ENCODE results near the gene SLC4A4. TPM values are rescaled to one million over a fixed set of nuclear protein-coding genes. Genes with fewer than 3 reads are reported as not detected.

SLC4A4 gene
- total and polyA plus RNA-seq, 4 donors, result 3.2 to 78.6 (median 18.6) TPM

DNA sequence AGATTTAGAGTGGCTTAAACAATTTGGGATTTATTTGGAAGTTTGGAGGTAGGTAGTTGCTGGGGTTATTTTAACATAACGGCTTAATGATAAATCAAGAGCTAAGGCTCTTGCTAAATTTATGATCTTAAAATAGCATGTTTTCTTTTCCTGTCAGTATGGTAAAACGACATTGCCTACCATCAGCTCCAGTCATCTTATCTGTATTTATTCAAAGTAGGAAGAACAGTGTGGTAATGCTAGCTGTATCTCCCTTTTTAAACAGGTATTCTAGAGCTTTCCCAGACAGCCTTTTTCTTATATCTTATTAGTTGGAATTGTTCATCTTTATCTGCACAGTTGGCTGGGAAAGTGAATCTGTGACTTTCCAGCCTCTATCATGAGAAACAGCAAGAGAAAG is 110.2 kb downstream of the SLC4A4 start:
- TF ChIP-seq CTCF (IDR thresholded peaks at IDR 0.05; ENCODE audit: control extremely low read depth, extremely low read depth), result no peak
- whole genome bisulfite sequencing, 2 donors, result 27 to 39% methylated on average over 2 of the region's 2 CpGs
- no peak for ATAC-seq (ENCODE audit: insufficient read depth, low FRiP score)

DNA sequence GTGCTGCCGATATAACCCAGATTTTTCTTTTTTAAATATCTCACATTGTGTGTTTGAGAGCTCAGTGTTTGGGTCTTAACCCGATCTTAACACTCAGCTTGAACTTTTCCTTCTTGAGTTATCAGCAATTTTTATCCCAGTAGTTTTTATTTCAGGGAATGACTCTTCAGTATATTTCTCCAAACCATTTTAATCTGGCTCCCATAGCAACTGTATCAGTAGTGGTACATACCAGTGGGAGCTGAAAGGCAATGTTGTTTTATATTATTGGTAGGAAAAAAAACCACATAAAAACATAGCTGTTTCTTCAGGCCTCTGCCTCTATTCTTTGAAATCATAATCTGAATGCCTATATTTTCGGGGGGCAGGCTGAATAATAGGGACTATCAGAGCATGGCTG is 111.1 kb downstream of the SLC4A4 start:
- Histone ChIP-seq H3K4me3 (no peak overlapping the region), H3K36me3 (ENCODE audit: control insufficient read depth in 4 of 4, insufficient read depth in 4 of 4, low read length in 4 of 4) (peaks cover 0 to 14% (median 1%) of the 10 kb centered on the region in 4 donors), H3K27me3 (ENCODE audit: control insufficient read depth in 3 of 3, insufficient read depth in 3 of 3, low read length in 2 of 3) (no peaks in the 10 kb centered on the region), H3K4me1 (ENCODE audit: control insufficient read depth in 5 of 5, insufficient read depth in 5 of 5, low read length in 5 of 5) (peaks cover 0 to 49% (median 17%) of the 10 kb centered on the region in 5 donors), H3K9ac (ENCODE audit: insufficient read depth in 1 of 2, low read length in 2 of 2) (no peak overlapping the region), H3K9me3 (ENCODE audit: control insufficient read depth in 4 of 4, insufficient read depth in 3 of 4, low read length in 3 of 4) (no peaks in the 10 kb centered on the region), H3K27ac (ENCODE audit: low read depth in 1 of 2, low read length in 1 of 2) (peak overlapping the region in 1 of 2 donors; percentile 4)
- ATAC-seq (ENCODE audit: insufficient read depth, low FRiP score) (no peak), DNase-seq (peak in 1 of 3 donors; percentile 22)
- 56 to 58% methylated on average over 3 of the region's 3 CpGs for WGBS, 2 donors
- no peak for TF ChIP-seq CTCF (IDR thresholded peaks at IDR 0.05; ENCODE audit: control extremely low read depth, extremely low read depth)

More for the DNA sequence above, 110.2 kb downstream of the SLC4A4 start:
- no peaks in the 10 kb centered on the region for H3K27me3 ChIP-seq (ENCODE audit: control insufficient read depth in 3 of 3, insufficient read depth in 3 of 3, low read length in 2 of 3)
- DNase-seq, result no peak
- no peak overlapping the region for H3K4me3 ChIP-seq
- H3K9me3 ChIP-seq (ENCODE audit: control insufficient read depth in 4 of 4, insufficient read depth in 3 of 4, low read length in 3 of 4), result no peaks in the 10 kb centered on the region
- no peak overlapping the region for H3K27ac ChIP-seq (ENCODE audit: low read depth in 1 of 2, low read length in 1 of 2)
- no peak overlapping the region for H3K9ac ChIP-seq (ENCODE audit: insufficient read depth in 1 of 2, low read length in 2 of 2)
- peaks cover 0 to 11% (median 0%) of the 10 kb centered on the region in 4 donors for H3K36me3 ChIP-seq (ENCODE audit: control insufficient read depth in 4 of 4, insufficient read depth in 4 of 4, low read length in 4 of 4)
- peaks cover 0 to 55% (median 19%) of the 10 kb centered on the region in 5 donors for H3K4me1 ChIP-seq (ENCODE audit: control insufficient read depth in 5 of 5, insufficient read depth in 5 of 5, low read length in 5 of 5)

DNA sequence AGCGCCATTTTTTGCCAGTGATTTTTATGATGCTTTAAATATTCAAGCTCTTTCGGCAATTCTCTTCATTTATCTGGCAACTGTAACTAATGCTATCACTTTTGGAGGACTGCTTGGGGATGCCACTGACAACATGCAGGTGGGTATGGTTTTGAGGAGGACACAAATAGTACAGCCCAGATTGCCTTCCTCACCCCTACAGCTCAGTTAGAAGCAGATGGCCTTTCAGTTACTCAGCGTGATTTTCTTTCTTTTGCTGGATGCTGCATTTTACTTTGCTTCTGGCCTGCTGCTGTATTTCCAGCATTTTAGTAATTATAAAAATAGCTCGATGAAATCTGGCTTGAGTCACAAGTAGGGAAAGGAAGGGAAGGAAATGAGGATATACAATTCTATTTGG is 114.7 kb downstream of the SLC4A4 start:
- Histone ChIP-seq H3K36me3 (ENCODE audit: control insufficient read depth in 4 of 4, insufficient read depth in 4 of 4, low read length in 4 of 4) (peaks cover 0 to 24% (median 5%) of the 10 kb centered on the region in 4 donors), H3K4me1 (ENCODE audit: control insufficient read depth in 5 of 5, insufficient read depth in 5 of 5, low read length in 5 of 5) (peaks cover 0 to 27% (median 12%) of the 10 kb centered on the region in 5 donors), H3K27me3 (ENCODE audit: control insufficient read depth in 3 of 3, insufficient read depth in 3 of 3, low read length in 2 of 3) (no peaks in the 10 kb centered on the region), H3K4me3 (no peak overlapping the region), H3K9ac (ENCODE audit: insufficient read depth in 1 of 2, low read length in 2 of 2) (no peak overlapping the region), H3K27ac (ENCODE audit: low read depth in 1 of 2, low read length in 1 of 2) (no peak overlapping the region), H3K9me3 (ENCODE audit: control insufficient read depth in 4 of 4, insufficient read depth in 3 of 4, low read length in 3 of 4) (no peaks in the 10 kb centered on the region)
- DNase-seq (peak in 2 of 3 donors; percentile 26 to 49), ATAC-seq (ENCODE audit: insufficient read depth, low FRiP score) (no peak)
- no peak for TF ChIP-seq CTCF (IDR thresholded peaks at IDR 0.05; ENCODE audit: control extremely low read depth, extremely low read depth)
- 79 to 81% methylated on average over 4 of the region's 4 CpGs for WGBS, 2 donors

GRCh38 chr4:71456841-71457240 is 118.0 kb downstream of the SLC4A4 start:
- Histone ChIP-seq H3K27me3 (ENCODE audit: control insufficient read depth in 3 of 3, insufficient read depth in 3 of 3, low read length in 2 of 3) (no peaks in the 10 kb centered on the region), H3K27ac (ENCODE audit: low read depth in 1 of 2, low read length in 1 of 2) (peak overlapping the region in 1 of 2 donors; percentile 83), H3K9ac (ENCODE audit: insufficient read depth in 1 of 2, low read length in 2 of 2) (no peak overlapping the region), H3K4me1 (ENCODE audit: control insufficient read depth in 5 of 5, insufficient read depth in 5 of 5, low read length in 5 of 5) (peaks cover 0 to 14% (median 3%) of the 10 kb centered on the region in 5 donors), H3K36me3 (ENCODE audit: control insufficient read depth in 4 of 4, insufficient read depth in 4 of 4, low read length in 4 of 4) (peaks cover 0 to 13% (median 5%) of the 10 kb centered on the region in 4 donors), H3K4me3 (no peak overlapping the region), H3K9me3 (ENCODE audit: control insufficient read depth in 4 of 4, insufficient read depth in 3 of 4, low read length in 3 of 4) (no peaks in the 10 kb centered on the region)
- ATAC-seq (ENCODE audit: insufficient read depth, low FRiP score) (no peak), DNase-seq (no peak)
- 59 to 68% methylated on average over 1 of the region's 1 CpG for WGBS, 2 donors
- TF ChIP-seq CTCF (IDR thresholded peaks at IDR 0.05; ENCODE audit: control extremely low read depth, extremely low read depth), result no peak

All from lung (tissue), 12 donors.